Prostate gland (tissue), 2 donors: ENCODE data around the gene C14orf39.

Experiments
- CTCF ChIP-seq, 4 experiments: fragments of 200-600 bp in 2 of 4; fragments of 450-650 bp in 2 of 4; sonication (generic) in 2 of 4; IDR thresholded peaks; 1 replicate in 3 of 4; 2 replicates in 1 of 4; pipeline ENCODE4 v1.5.1; 2016 to 2019; ENCODE audit warnings: antibody characterized with exemption in 4 of 4, mild to moderate bottlenecking in 2 of 4, moderate library complexity in 2 of 4
- POLR2A ChIP-seq: fragments of 450-650 bp; IDR thresholded peaks from one replicate; pipeline ENCODE4 v1.6.1; 2016; ENCODE audit warnings: antibody characterized with exemption, mild to moderate bottlenecking
- POLR2AphosphoS5 ChIP-seq: sonication (generic); formaldehyde crosslinking; IDR thresholded peaks from one replicate; pipeline ENCODE4 v1.6.1; 2017; ENCODE audit warnings: antibody characterized with exemption

GRCh38 chr14:60485598-60486251 lies at the start of gene C14orf39:
- no peak for TF ChIP-seq CTCF (IDR thresholded peaks at IDR 0.05)
- TF ChIP-seq POLR2A, result no peak
- TF ChIP-seq POLR2AphosphoS5, result no peak
